PC-9 (cell line): ENCODE measurements around the gene CHST11.

Source experiments
- EZH2 ChIP-seq: fragments of 200-600 bp; sonication (generic); IDR thresholded peaks from 2 replicates; pipeline ENCODE4 v1.8.0; 2017; ENCODE audit warnings: antibody characterized with exemption, low read depth
- TF ChIP-seq, protein P1 (sequence below): fragments of 200-600 bp; sonication (generic); conservative IDR thresholded peaks from 2 replicates; pipeline ENCODE4 v1.6.1; 2017; ENCODE audit warnings: mixed run types, antibody characterized with exemption, mild to moderate bottlenecking, moderate library complexity

GRCh38 chr12:104493496-104493895 is 36.7 kb downstream of the CHST11 start:
- TF ChIP-seq, protein P1, sequence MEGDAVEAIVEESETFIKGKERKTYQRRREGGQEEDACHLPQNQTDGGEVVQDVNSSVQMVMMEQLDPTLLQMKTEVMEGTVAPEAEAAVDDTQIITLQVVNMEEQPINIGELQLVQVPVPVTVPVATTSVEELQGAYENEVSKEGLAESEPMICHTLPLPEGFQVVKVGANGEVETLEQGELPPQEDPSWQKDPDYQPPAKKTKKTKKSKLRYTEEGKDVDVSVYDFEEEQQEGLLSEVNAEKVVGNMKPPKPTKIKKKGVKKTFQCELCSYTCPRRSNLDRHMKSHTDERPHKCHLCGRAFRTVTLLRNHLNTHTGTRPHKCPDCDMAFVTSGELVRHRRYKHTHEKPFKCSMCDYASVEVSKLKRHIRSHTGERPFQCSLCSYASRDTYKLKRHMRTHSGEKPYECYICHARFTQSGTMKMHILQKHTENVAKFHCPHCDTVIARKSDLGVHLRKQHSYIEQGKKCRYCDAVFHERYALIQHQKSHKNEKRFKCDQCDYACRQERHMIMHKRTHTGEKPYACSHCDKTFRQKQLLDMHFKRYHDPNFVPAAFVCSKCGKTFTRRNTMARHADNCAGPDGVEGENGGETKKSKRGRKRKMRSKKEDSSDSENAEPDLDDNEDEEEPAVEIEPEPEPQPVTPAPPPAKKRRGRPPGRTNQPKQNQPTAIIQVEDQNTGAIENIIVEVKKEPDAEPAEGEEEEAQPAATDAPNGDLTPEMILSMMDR = no peak
- TF ChIP-seq EZH2 = no peak
